DMS79 (cell line): ENCODE results near the gene PYGB.

Experiments
- DNase-seq: peaks from one replicate; lab custom pipeline; 2025; lab: John Stamatoyannopoulos, UW

Gene PYGB

GRCh38 chr20:25271486-25272222 lies 23.8 kb downstream of the PYGB start:
- no peak for DNase-seq

- DNase-seq = no peak
Observed at GRCh38 chr20:25272223-25273000, 24.5 kb downstream of the PYGB start.

GRCh38 chr20:25273046-25273445 lies 25.2 kb downstream of the PYGB start:
- DNase-seq = no peak

- no peak for DNase-seq
Observed at GRCh38 chr20:25273541-25274358, 25.9 kb downstream of the PYGB start.

GRCh38 chr20:25274481-25274880 lies 26.6 kb downstream of the PYGB start:
- DNase-seq = no peak

GRCh38 chr20:25274891-25275812 lies 27.3 kb downstream of the PYGB start:
- DNase-seq = no peak

- no peak for DNase-seq
Observed at GRCh38 chr20:25275813-25276532, 28.1 kb downstream of the PYGB start.

GRCh38 chr20:25276533-25277050 lies 28.7 kb downstream of the PYGB start:
- DNase-seq = no peak

- DNase-seq = peak; percentile 53
Observed at GRCh38 chr20:25277051-25277801, 29.3 kb downstream of the PYGB start.

- DNase-seq = no peak
Observed at GRCh38 chr20:25277941-25278521, 30.1 kb downstream of the PYGB start.

- no peak for DNase-seq
Observed at GRCh38 chr20:25278636-25279361, 30.9 kb downstream of the PYGB start.

- no peak for DNase-seq
Observed at GRCh38 chr20:25279403-25279802, 31.5 kb downstream of the PYGB start.

- peak; percentile 82 for DNase-seq
Observed at GRCh38 chr20:25280051-25280573, 32.2 kb downstream of the PYGB start.

- no peak for DNase-seq
Observed at GRCh38 chr20:25280574-25281535, 33.0 kb downstream of the PYGB start.

- peak; percentile 78 for DNase-seq
Observed at GRCh38 chr20:25281541-25281991, 33.7 kb downstream of the PYGB start.

GRCh38 chr20:25282034-25282781 lies 34.3 kb downstream of the PYGB start:
- DNase-seq = no peak
